ENCODE measurements around the gene CACNA1D.

CACNA1D gene

GRCh38 chr3:53795789-53796560 lies 301.6 kb downstream of the CACNA1D start:
- TF ChIP-seq, protein P1, sequence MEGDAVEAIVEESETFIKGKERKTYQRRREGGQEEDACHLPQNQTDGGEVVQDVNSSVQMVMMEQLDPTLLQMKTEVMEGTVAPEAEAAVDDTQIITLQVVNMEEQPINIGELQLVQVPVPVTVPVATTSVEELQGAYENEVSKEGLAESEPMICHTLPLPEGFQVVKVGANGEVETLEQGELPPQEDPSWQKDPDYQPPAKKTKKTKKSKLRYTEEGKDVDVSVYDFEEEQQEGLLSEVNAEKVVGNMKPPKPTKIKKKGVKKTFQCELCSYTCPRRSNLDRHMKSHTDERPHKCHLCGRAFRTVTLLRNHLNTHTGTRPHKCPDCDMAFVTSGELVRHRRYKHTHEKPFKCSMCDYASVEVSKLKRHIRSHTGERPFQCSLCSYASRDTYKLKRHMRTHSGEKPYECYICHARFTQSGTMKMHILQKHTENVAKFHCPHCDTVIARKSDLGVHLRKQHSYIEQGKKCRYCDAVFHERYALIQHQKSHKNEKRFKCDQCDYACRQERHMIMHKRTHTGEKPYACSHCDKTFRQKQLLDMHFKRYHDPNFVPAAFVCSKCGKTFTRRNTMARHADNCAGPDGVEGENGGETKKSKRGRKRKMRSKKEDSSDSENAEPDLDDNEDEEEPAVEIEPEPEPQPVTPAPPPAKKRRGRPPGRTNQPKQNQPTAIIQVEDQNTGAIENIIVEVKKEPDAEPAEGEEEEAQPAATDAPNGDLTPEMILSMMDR (IDR thresholded peaks at IDR 0.05; ENCODE audit: control extremely low read depth, extremely low read depth, low read depth, missing control alignments), result no peak
- DNase-seq (ENCODE audit: extremely low spot score), result no peak
- ChIA-PET POLR2A (no interaction called here), CTCF (interaction anchor here (1.7 kb wide), 1 partner anchor 10 kb away, joined by 4 read pairs; no protein-coding TSS in a partner anchor)

DNA sequence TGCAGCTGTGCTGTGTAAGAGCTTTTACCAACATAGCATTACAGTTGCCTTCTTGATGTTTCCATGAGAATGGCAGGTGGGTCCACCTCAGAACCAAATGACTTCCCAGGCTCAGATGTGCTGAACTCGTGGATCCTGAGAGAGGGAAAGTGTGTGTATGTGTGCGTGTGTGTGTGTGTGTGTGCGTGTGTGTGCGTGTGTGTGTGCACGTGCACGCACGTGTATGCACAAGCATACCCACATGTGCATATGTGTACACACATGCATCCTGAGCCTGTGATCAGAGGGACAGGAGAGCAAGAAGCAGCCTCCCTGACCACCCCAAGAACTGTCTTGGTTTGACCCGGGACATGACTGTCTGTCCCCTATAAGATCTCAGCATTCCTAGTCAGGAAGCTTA lies 303.7 kb downstream of the CACNA1D start:
- POLR2A ChIA-PET, result no interaction called here
- TF ChIP-seq, protein P1 (IDR thresholded peaks at IDR 0.05; ENCODE audit: control extremely low read depth, extremely low read depth, low read depth, missing control alignments), result no peak
- CTCF ChIA-PET, result no interaction called here
- no peak for DNase-seq (ENCODE audit: extremely low spot score)

- POLR2A ChIA-PET, result no interaction called here
- CTCF ChIA-PET, result interaction anchor here (1.3 kb wide), 1 partner anchor 33 kb away, joined by 3 read pairs; no protein-coding TSS in a partner anchor
- TF ChIP-seq, protein P1 (IDR thresholded peaks at IDR 0.05; ENCODE audit: control extremely low read depth, extremely low read depth, low read depth, missing control alignments), result no peak
- no peak for DNase-seq (ENCODE audit: extremely low spot score)
Measured at GRCh38 chr3:53799338-53799865, 305.0 kb downstream of the CACNA1D start.

GRCh38 chr3:53800041-53800906 lies 305.9 kb downstream of the CACNA1D start:
- TF ChIP-seq, protein P1 (IDR thresholded peaks at IDR 0.05; ENCODE audit: control extremely low read depth, extremely low read depth, low read depth, missing control alignments), result no peak
- CTCF ChIA-PET, result interaction anchor here (1.3 kb wide), 1 partner anchor 34 kb away, joined by 3 read pairs; no protein-coding TSS in a partner anchor
- POLR2A ChIA-PET, result no interaction called here
- DNase-seq (ENCODE audit: extremely low spot score), result no peak

DNA sequence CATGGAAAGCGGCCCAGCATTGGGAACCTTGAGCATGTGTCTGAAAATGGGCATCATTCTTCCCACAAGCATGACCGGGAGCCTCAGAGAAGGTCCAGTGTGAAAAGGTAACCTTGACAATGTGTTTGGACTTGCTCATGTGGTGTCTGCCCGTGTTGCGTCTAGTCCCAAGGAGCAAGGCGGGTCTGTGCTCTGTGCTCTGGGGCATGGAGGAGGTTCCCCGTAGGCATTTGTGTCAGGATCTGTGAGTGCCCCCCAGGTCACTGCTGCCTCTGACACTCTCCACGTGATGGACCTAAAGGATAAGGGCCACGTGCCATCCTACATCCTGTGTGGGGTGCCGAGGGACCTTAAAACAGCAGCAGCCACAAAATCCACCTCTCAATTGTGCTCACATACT lies 306.9 kb downstream of the CACNA1D start:
- DNase-seq (ENCODE audit: extremely low spot score), result no peak
- ChIA-PET CTCF (no interaction called here), POLR2A (no interaction called here)
- TF ChIP-seq, protein P1 (IDR thresholded peaks at IDR 0.05; ENCODE audit: control extremely low read depth, extremely low read depth, low read depth, missing control alignments), result no peak

DNA sequence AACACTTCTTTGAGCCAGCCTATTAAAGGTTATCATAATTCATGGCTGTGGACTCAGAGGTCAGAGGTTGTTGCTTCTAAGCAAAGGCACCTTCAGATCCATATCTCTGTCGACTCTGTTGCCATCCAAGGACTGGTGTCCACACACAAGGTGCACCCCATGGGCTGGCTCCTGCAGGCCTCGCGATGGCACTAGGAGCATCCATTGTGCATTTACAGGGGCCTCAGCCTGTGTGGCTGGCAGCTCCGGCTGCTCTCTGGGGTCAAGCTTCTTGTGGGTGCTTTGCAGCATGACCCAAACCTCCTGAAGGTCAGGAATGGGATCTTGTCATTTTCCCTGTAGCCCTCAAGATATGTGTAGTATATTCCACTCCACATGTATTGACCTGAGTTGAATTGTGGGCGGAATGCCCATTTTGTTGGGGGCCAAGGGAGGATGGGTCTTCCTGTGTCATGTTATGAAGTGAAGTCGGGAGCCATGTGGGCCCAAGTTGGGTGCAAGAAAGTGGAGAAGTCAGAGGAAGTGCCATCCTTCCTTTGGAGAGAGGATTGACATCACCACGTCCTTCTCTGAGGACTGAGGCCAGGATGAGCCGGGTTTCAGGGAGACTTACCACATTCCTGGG lies 308.0 kb downstream of the CACNA1D start:
- DNase-seq (ENCODE audit: extremely low spot score), result no peak
- ChIA-PET POLR2A (no interaction called here), CTCF (no interaction called here)
- TF ChIP-seq, protein P1 (IDR thresholded peaks at IDR 0.05; ENCODE audit: control extremely low read depth, extremely low read depth, low read depth, missing control alignments), result no peak

All from GM10248 (cell line).